MV-4-11 (cell line): ENCODE data around the gene DLGAP4.
"Not testable (repeated sequence)": the region's sequence is repeated elsewhere in the genome, so short reads cannot be mapped to it uniquely, and the experiment has no call there.

Experiments
- DNase-seq: peaks from one replicate; lab custom pipeline; 2025; lab: John Stamatoyannopoulos, UW

DLGAP4 gene

GRCh38 chr20:36499723-36500501 is 193.8 kb downstream of the DLGAP4 start:
- DNase-seq, result no peak

- DNase-seq, result no peak
These were observed 195.3 kb downstream of the DLGAP4 start for GRCh38 chr20:36501367-36502006.

GRCh38 chr20:36504295-36504694 is 198.2 kb downstream of the DLGAP4 start:
- no peak for DNase-seq

GRCh38 chr20:36506253-36506652 is 200.1 kb downstream of the DLGAP4 start:
- peak; percentile 13 for DNase-seq

- no peak for DNase-seq
These were observed 201.6 kb downstream of the DLGAP4 start for GRCh38 chr20:36507746-36508145.

GRCh38 chr20:36519012-36519719 is 213.0 kb downstream of the DLGAP4 start:
- DNase-seq, result no peak

GRCh38 chr20:36519944-36520343 is 213.8 kb downstream of the DLGAP4 start:
- no peak for DNase-seq

- no peak for DNase-seq
These were observed 215.4 kb downstream of the DLGAP4 start for GRCh38 chr20:36521526-36521925.

GRCh38 chr20:36522412-36522811 is 216.3 kb downstream of the DLGAP4 start:
- not testable (repeated sequence) for DNase-seq

- peak; percentile 52 for DNase-seq
These were observed 217.2 kb downstream of the DLGAP4 start for GRCh38 chr20:36523341-36523740.

- no peak for DNase-seq
These were observed 219.7 kb downstream of the DLGAP4 start for GRCh38 chr20:36525620-36526365.

GRCh38 chr20:36526521-36527011 is 220.4 kb downstream of the DLGAP4 start:
- DNase-seq, result no peak

GRCh38 chr20:36527331-36528125 is 221.4 kb downstream of the DLGAP4 start:
- DNase-seq, result no peak

GRCh38 chr20:36528176-36528874 is 222.2 kb downstream of the DLGAP4 start:
- DNase-seq, result no peak

- DNase-seq, result no peak
These were observed 222.8 kb downstream of the DLGAP4 start for GRCh38 chr20:36528875-36529417.

GRCh38 chr20:36532388-36532787 is 226.2 kb downstream of the DLGAP4 start:
- DNase-seq, result no peak

GRCh38 chr20:36532822-36533221 is 226.7 kb downstream of the DLGAP4 start:
- no peak for DNase-seq

GRCh38 chr20:36538026-36538722 is 232.0 kb downstream of the DLGAP4 start:
- no peak for DNase-seq

GRCh38 chr20:36540551-36541211 is 234.5 kb downstream of the DLGAP4 start:
- no peak for DNase-seq
